K562 (cell line): ENCODE data around the gene TMEM184A. TPM values are rescaled to one million over a fixed set of nuclear protein-coding genes. Genes with fewer than 3 reads are reported as not detected.

ENCODE experiments used
- ATF7 ChIP-seq: fragments of 450-650 bp; IDR thresholded peaks from 2 replicates; pipeline ENCODE4 v1.7.1; 2014; ENCODE audit warnings: mild to moderate bottlenecking, moderate library complexity
- CHD1 ChIP-seq: fragments of 200-600 bp; sonication (generic); IDR thresholded peaks from one replicate; pipeline ENCODE4 v1.6.1; 2012; ENCODE audit warnings: mild to moderate bottlenecking, moderate library complexity, low read length, inconsistent platforms
- DIDO1 ChIP-seq: fragments of 450-650 bp; IDR thresholded peaks from 2 replicates; pipeline ENCODE4 v1.6.1; 2016; ENCODE audit warnings: low read depth, missing biosample characterization, missing genetic modification characterization
- EZH2 ChIP-seq: IDR thresholded peaks from 2 replicates; pipeline ENCODE4 v1.6.1; 2012; ENCODE audit warnings: low read depth, mild to moderate bottlenecking, inconsistent platforms, low read length, borderline replicate concordance
- ILK ChIP-seq: fragments of 450-650 bp; IDR thresholded peaks from 2 replicates; pipeline ENCODE4 v1.6.1; 2016; ENCODE audit warnings: missing genetic modification characterization, low read depth, mild to moderate bottlenecking, missing compliant biosample characterization, moderate library complexity, borderline replicate concordance
- KLF16 ChIP-seq: IDR thresholded peaks from 2 replicates; pipeline ENCODE4 v1.6.1; 2016; ENCODE audit warnings: antibody characterized with exemption
- LEF1 ChIP-seq: fragments of 450-650 bp; IDR thresholded peaks from 2 replicates; pipeline ENCODE4 v1.6.1; 2016; ENCODE audit warnings: mild to moderate bottlenecking
- MBD2 ChIP-seq: sonication (generic); IDR thresholded peaks from 2 replicates; pipeline ENCODE4 v1.6.1; 2016; ENCODE audit warnings: low read depth, borderline replicate concordance
- MTA3 ChIP-seq: fragments of 450-650 bp; formaldehyde crosslinking; IDR thresholded peaks from 2 replicates; pipeline ENCODE4 v1.6.1; 2017; ENCODE audit warnings: mild to moderate bottlenecking, borderline replicate concordance
- MYC ChIP-seq, 2 experiments: fragments of 250-450 bp in 1 of 2; sonication (Bioruptor Pico) in 1 of 2; IDR thresholded peaks; 2 replicates each; pipeline versions ENCODE4 v1.5.1 to v1.6.1; 2012 to 2021; ENCODE audit warnings: low read depth in 2 of 2, borderline replicate concordance in 1 of 2, improper control_type of control experiment in 1 of 2, low read length in 1 of 2, mild to moderate bottlenecking in 1 of 2, moderate library complexity in 1 of 2
- NONO ChIP-seq, 2 experiments: fragments of 200-400 bp in 1 of 2; fragments of 450-650 bp in 1 of 2; formaldehyde crosslinking in 1 of 2; IDR thresholded peaks; 2 replicates each; pipeline ENCODE4 v1.6.1; 2017; ENCODE audit warnings: low read depth in 2 of 2, mild to moderate bottlenecking in 2 of 2, moderate library complexity in 2 of 2, low read length in 1 of 2
- PHB ChIP-seq: fragments of 250-450 bp; sonication (Bioruptor Pico); IDR thresholded peaks from 2 replicates; pipeline ENCODE4 v1.5.0; 2021
- PML ChIP-seq: IDR thresholded peaks from 2 replicates; pipeline ENCODE4 v1.6.1; 2012; ENCODE audit warnings: low read length, inconsistent platforms
- POLR2AphosphoS2 ChIP-seq: IDR thresholded peaks from 2 replicates; pipeline ENCODE4 v1.6.1; 2012; ENCODE audit warnings: low read length, improper control_type of control experiment
- SMAD1 ChIP-seq: fragments of 150-350 bp; IDR thresholded peaks from 2 replicates; pipeline ENCODE4 v1.6.1; 2014; ENCODE audit warnings: low read length, low read depth; ENCODE audit not compliant: partially characterized antibody
- SOX6 ChIP-seq: fragments of 450-650 bp; IDR thresholded peaks from 2 replicates; pipeline ENCODE4 v1.6.1; 2014; ENCODE audit warnings: mild to moderate bottlenecking
- SRSF1 ChIP-seq: fragments of 200-400 bp; formaldehyde crosslinking; IDR thresholded peaks from 2 replicates; pipeline ENCODE4 v1.6.1; 2017; ENCODE audit warnings: mild to moderate bottlenecking, low read depth, low read length, moderate library complexity
- THAP12 ChIP-seq: fragments of 250-450 bp; sonication (Bioruptor Pico); IDR thresholded peaks from 2 replicates; pipeline ENCODE4 v1.9.0; 2021; ENCODE audit warnings: mild to moderate bottlenecking, inconsistent platforms
- YY1 ChIP-seq, 3 experiments: IDR thresholded peaks; 2 replicates each; pipeline ENCODE4 v1.6.1; 2011; ENCODE audit warnings: low read length in 2 of 3, mild to moderate bottlenecking in 2 of 3, moderate library complexity in 2 of 3, borderline replicate concordance in 1 of 3, control low read depth in 1 of 3, low read depth in 1 of 3; ENCODE audit not compliant: insufficient read depth in 3 of 3, insufficient replicate concordance in 2 of 3, control insufficient read depth in 1 of 3, insufficient read length in 1 of 3; ENCODE audit errors: extremely low read depth in 1 of 3
- ZBTB7A ChIP-seq: IDR thresholded peaks from 2 replicates; pipeline ENCODE4 v1.6.1; 2011; ENCODE audit warnings: low read depth, mild to moderate bottlenecking, low read length, moderate library complexity, borderline replicate concordance; ENCODE audit not compliant: control insufficient read depth
- ZEB2 ChIP-seq: fragments of 450-650 bp; IDR thresholded peaks from 2 replicates; pipeline ENCODE4 v1.6.1; 2016
- ZKSCAN8 ChIP-seq: fragments of 200-800 bp; sonication (Bioruptor generic); IDR thresholded peaks from 2 replicates; pipeline ENCODE4 v1.6.1; 2016; ENCODE audit warnings: missing genetic modification characterization, missing compliant biosample characterization
- ZNF146 ChIP-seq: IDR thresholded peaks from one replicate; pipeline ENCODE4 v1.6.1; 2018; ENCODE audit warnings: missing compliant biosample characterization; ENCODE audit not compliant: unreplicated experiment
- ZNF436 ChIP-seq: fragments of 250-450, 450-650 bp; sonication (Bioruptor Pico); formaldehyde crosslinking; IDR thresholded peaks from 2 replicates; pipeline ENCODE4 v1.7.0; 2020; ENCODE audit warnings: mild to moderate bottlenecking
- polyA plus RNA-seq, 8 experiments: library from polyadenylated mRNA; depleted of rRNA in 4 of 8; stranded (reverse) in 5 of 8; unstranded in 3 of 8; fragments of >200 nt; fragmentation: Nextera tagmentation in 2 of 8; fragmentation: Illumina TruSeq in 1 of 8; extraction: Ambion mirVana in 2 of 8; extraction: Trizol in 1 of 8; gene quantifications; 2 replicates each; pipeline versions ENCODE4 v1.2.1 to v1.2.3, GENCODE V29; 2011 to 2014; ENCODE audit warnings: inconsistent platforms in 1 of 8, missing spikeins in 1 of 8
- total RNA-seq, 7 experiments: library from RNA; depleted of rRNA in 6 of 7; stranded (reverse); fragments of >200 nt in 6 of 7; fragmentation: Illumina TruSeq in 2 of 7; extraction: Trizol in 2 of 7; gene quantifications; 2 replicates each; pipeline versions ENCODE4 v1.2.1 to v1.2.3, GENCODE V29; 2011 to 2021; ENCODE audit warnings: low replicate concordance in 1 of 7
- TF ChIP-seq, protein P1 (sequence below): sonication (generic); formaldehyde crosslinking; IDR thresholded peaks from 2 replicates; pipeline ENCODE4 v1.8.1; 2023; ENCODE audit warnings: mild to moderate bottlenecking, missing genetic modification reagents

Gene TMEM184A
- total and polyA plus RNA-seq, 9 of the 15 experiments (the other 6 are each of a cell fraction or from before 2014, with no cell fraction given) = 0.10 to 0.18 (median 0.11) TPM; not detected in 6

- no peak for TF ChIP-seq CHD1
- peak; percentile 46; the same call in 1 of the 2 replicates for TF ChIP-seq ZEB2
- no peak for TF ChIP-seq EZH2
- peak; percentile 96 for TF ChIP-seq ZBTB7A
- no peak for TF ChIP-seq LEF1
- peak; percentile 56; the same call in 1 of the 2 replicates for TF ChIP-seq DIDO1 (tag)
- TF ChIP-seq THAP12 (CRISPR knock-in tag) = peak; percentile 96
- TF ChIP-seq ZNF436 (CRISPR knock-in tag) = no peak
- peak; percentile 19 to 84 (median 81) for TF ChIP-seq YY1 (IDR thresholded peaks at IDR 0.05; ENCODE audit: borderline replicate concordance in 1 of 3, control insufficient read depth in 1 of 3, extremely low read depth in 1 of 3, insufficient read depth in 3 of 3, insufficient read length in 1 of 3, insufficient replicate concordance in 2 of 3, low read depth in 1 of 3, low read length in 2 of 3)
- peak; percentile 22 for TF ChIP-seq SMAD1
- TF ChIP-seq SRSF1 = no peak
- TF ChIP-seq KLF16 = no peak
- TF ChIP-seq MTA3 = peak; percentile 71
- peak; percentile 25; the same call in 1 of the 2 replicates for TF ChIP-seq PML
- no peak for TF ChIP-seq ZKSCAN8 (CRISPR knock-in tag)
- peak; percentile 98 for TF ChIP-seq MYC (IDR thresholded peaks at IDR 0.05; ENCODE audit: low read depth, low read length)
- TF ChIP-seq MYC (CRISPR knock-in tag; IDR thresholded peaks at IDR 0.05; ENCODE audit: borderline replicate concordance, low read depth) = no peak
- TF ChIP-seq SOX6 = peak; percentile 64
- TF ChIP-seq, protein P1, sequence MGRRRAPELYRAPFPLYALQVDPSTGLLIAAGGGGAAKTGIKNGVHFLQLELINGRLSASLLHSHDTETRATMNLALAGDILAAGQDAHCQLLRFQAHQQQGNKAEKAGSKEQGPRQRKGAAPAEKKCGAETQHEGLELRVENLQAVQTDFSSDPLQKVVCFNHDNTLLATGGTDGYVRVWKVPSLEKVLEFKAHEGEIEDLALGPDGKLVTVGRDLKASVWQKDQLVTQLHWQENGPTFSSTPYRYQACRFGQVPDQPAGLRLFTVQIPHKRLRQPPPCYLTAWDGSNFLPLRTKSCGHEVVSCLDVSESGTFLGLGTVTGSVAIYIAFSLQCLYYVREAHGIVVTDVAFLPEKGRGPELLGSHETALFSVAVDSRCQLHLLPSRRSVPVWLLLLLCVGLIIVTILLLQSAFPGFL (CRISPR knock-in tag) = no peak
- no peak for TF ChIP-seq ILK (tag)
- TF ChIP-seq NONO (IDR thresholded peaks at IDR 0.05; ENCODE audit: low read depth in 2 of 2, low read length in 1 of 2) = peak in 1 of 2 experiments; percentile 81; a peak in 2 of 4 replicates
- no peak for TF ChIP-seq ZNF146 (CRISPR knock-in tag)
- no peak for TF ChIP-seq PHB (CRISPR knock-in tag)
- peak; percentile 85 for TF ChIP-seq ATF7
- TF ChIP-seq POLR2AphosphoS2 = no peak
- peak; percentile 80; the same call in 1 of the 2 replicates for TF ChIP-seq MBD2
These were observed 51.9 kb downstream of the TMEM184A start, which contains the start of gene INTS1 (continued) for GRCh38 chr7:1503816-1504775.
